AG04449 (cell line): ENCODE results near the gene OR52W1.
"Not testable (repeated sequence)": the region's sequence is repeated elsewhere in the genome, so short reads cannot be mapped to it uniquely, and the experiment has no call there.

ENCODE experiments used
- CTCF ChIA-PET: fragments of 350-600 bp; formaldehyde crosslinking; extraction: SDS; loops from one replicate; lab custom pipeline; 2021; ENCODE audit warnings: antibody characterized with exemption; lab: Yijun Ruan, JAX
- POLR2A ChIA-PET: fragments of 400-600, 350-600 bp; formaldehyde crosslinking; extraction: SDS; loops from one replicate; lab custom pipeline; 2020; ENCODE audit warnings: antibody characterized with exemption, inconsistent platforms; lab: Yijun Ruan, JAX
- DNase-seq: peaks from one replicate; pipeline ENCODE4 v3.0.0-alpha.2; 2010; ENCODE audit warnings: low read depth, low spot score
- H3K4me3 ChIP-seq: 2 replicates; pipeline ENCODE4 v1.5.1; 2011; ENCODE audit warnings: low read depth, mild to moderate bottlenecking, control low read depth, low read length
- TF ChIP-seq, protein P1 (sequence below): IDR thresholded peaks from one replicate; pipeline ENCODE4 v1.5.1; 2011; ENCODE audit warnings: mild to moderate bottlenecking, moderate library complexity, low read length, control low read depth, inconsistent platforms; ENCODE audit not compliant: insufficient read depth; ENCODE audit errors: missing control alignments

OR52W1 gene

DNA sequence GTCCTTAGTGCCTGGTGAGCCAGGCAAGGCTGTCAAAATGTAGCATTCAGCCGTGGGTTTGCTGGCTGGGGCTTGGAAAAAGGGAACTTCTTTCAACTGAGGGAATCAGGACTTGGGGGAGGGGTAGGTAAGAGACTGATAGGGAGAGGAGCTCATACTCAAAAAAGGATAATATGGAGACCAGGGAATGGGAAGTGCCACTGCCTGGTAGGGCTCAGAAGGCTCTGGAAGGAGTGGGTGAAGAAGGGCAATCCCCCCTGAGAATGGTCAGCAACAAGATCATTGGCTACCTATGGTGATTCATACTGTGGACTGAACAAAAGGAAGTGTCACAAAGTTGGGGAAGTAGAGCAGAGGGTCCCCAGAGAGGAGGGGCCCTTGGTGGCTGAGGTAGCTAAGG, 41.8 kb downstream of the OR52W1 start:
- DNase-seq, result no peak
- no peak overlapping the region for H3K4me3 ChIP-seq

DNA sequence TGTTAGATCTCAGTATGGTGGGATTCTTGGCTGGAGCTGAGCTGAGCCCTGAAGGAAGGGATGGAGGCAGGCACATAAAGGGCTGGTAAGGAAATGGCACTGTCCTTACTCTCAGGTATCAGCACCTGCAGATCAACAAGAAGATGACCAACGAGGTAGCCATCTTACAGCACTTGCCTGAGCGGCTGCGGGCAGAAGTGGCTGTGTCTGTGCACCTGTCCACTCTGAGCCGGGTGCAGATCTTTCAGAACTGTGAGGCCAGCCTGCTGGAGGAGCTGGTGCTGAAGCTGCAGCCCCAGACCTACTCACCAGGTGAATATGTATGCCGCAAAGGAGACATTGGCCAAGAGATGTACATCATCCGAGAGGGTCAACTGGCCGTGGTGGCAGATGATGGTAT, 42.3 kb downstream of the OR52W1 start:
- no peak overlapping the region for H3K4me3 ChIP-seq
- TF ChIP-seq, protein P1, sequence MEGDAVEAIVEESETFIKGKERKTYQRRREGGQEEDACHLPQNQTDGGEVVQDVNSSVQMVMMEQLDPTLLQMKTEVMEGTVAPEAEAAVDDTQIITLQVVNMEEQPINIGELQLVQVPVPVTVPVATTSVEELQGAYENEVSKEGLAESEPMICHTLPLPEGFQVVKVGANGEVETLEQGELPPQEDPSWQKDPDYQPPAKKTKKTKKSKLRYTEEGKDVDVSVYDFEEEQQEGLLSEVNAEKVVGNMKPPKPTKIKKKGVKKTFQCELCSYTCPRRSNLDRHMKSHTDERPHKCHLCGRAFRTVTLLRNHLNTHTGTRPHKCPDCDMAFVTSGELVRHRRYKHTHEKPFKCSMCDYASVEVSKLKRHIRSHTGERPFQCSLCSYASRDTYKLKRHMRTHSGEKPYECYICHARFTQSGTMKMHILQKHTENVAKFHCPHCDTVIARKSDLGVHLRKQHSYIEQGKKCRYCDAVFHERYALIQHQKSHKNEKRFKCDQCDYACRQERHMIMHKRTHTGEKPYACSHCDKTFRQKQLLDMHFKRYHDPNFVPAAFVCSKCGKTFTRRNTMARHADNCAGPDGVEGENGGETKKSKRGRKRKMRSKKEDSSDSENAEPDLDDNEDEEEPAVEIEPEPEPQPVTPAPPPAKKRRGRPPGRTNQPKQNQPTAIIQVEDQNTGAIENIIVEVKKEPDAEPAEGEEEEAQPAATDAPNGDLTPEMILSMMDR, result no peak
- DNase-seq, result no peak
- ChIA-PET POLR2A (no interaction called here), CTCF (interaction anchor here (1.4 to 4.3 kb wide), 2 partner anchors 10 to 17 kb away, joined by 3 to 50 read pairs; no protein-coding TSS in a partner anchor)

More for the DNA sequence above, 41.8 kb downstream of the OR52W1 start:
- TF ChIP-seq, protein P1, result no peak
- CTCF ChIA-PET, result interaction anchor here (1.4 to 4.3 kb wide), 2 partner anchors 11 to 18 kb away, joined by 3 to 50 read pairs; no protein-coding TSS in a partner anchor
- POLR2A ChIA-PET, result interaction anchor here (0.6 kb wide), 1 partner anchor 68 kb away, joined by 3 read pairs; no protein-coding TSS in a partner anchor

DNA sequence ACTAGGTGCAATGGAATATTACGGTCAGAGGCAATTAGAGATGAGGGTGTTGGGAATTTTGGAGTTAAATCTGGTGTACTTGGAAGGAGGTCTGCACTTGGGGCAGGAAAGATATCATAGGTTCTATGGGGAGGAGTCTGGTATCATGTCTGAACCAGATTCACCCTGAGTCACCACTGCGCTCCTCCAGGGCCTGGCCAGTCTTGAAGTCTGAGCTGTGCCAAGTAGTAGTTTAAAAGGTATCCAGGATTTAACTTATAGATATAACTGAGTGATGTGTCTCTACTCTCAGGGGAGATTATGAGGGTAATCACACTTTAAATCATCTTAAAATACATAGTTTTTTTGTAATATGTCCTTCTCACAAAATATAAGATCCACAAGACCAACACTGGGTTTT, 46.5 kb downstream of the OR52W1 start:
- CTCF ChIA-PET, result no interaction called here
- POLR2A ChIA-PET, result no interaction called here
- TF ChIP-seq, protein P1, result no peak
- no peak for DNase-seq
- no peak overlapping the region for H3K4me3 ChIP-seq

DNA sequence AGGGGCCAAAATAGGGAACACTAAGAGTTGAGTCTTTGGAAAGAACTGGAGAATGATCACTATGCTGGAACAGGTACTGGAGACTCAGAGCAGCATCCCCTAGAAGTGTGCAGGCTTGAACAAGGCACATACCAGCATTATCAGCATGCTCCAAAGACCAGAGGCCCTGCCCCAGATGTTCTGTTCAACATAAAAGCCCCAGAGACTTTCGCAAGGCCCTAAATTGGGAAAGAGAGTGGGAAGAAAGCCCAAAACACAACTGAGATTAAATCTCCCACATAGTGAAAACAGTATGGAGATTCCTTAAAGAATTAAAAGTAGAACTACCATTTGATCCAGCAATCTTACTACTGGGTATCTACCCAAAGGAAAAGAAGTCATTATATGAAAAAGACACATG, 49.2 kb downstream of the OR52W1 start:
- CTCF ChIA-PET, result interaction anchor here (5.3 to 14.3 kb wide), 3 partner anchors 12 to 108 kb away, joined by 44 to 494 read pairs (median 117); partner anchors contain the start of genes CAVIN3, CNGA4 and FHIP1B
- DNase-seq, result no peak
- POLR2A ChIA-PET, result no interaction called here
- TF ChIP-seq, protein P1, result no peak
- H3K4me3 ChIP-seq, result no peak overlapping the region

DNA sequence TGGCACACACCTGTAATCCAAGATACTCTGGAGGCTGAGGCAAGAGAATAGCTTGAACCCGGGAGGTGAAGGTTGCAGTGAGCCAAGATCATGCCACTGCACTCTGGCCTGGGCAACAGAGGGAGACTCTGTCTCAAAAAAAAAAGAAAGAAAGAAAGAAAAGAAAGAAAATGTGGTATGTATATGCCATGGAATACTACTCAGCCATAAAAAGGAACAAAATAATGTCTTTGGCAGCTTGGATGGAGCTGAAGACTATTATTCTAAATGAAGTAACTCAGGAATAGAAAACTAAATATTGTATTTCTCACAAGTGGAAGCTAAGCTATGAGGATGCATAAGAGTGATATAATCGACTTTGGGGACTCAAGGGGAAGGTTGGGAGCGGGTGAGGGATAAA, 49.9 kb downstream of the OR52W1 start:
- H3K4me3 ChIP-seq, POLR2A ChIA-PET, DNase-seq: not testable (repeated sequence)
- CTCF ChIA-PET, result interaction anchor here (1.2 to 14.3 kb wide), 5 partner anchors 7 to 108 kb away, joined by 3 to 494 read pairs (median 50); partner anchors contain the start of genes CAVIN3, CNGA4 and FHIP1B
